K562 (cell line): ENCODE results near the gene ZNF30. TPM values are rescaled to one million over a fixed set of nuclear protein-coding genes. Genes with fewer than 3 reads are reported as not detected.
A peak's percentile ranks its signal among the peaks of the same experiment; 100 is the strongest.
"Not testable (repeated sequence)": the region's sequence is repeated elsewhere in the genome, so short reads cannot be mapped to it uniquely, and the experiment has no call there.

Experiments used
- CBFA2T3 ChIP-seq: fragments of 450-650 bp; IDR thresholded peaks from 2 replicates; pipeline ENCODE4 v1.6.1; 2017
- DPF2 ChIP-seq: fragments of 450-650 bp; IDR thresholded peaks from 2 replicates; pipeline ENCODE4 v1.6.1; 2016
- ETV5 ChIP-seq: sonication (generic); formaldehyde crosslinking; IDR thresholded peaks from 2 replicates; pipeline ENCODE4 v1.4.0; 2020; ENCODE audit warnings: low read depth, mild to moderate bottlenecking, missing genetic modification reagents
- FOXK1 ChIP-seq: sonication (generic); formaldehyde crosslinking; IDR thresholded peaks from 2 replicates; pipeline ENCODE4 v1.8.0; 2022; ENCODE audit warnings: missing genetic modification reagents, mild to moderate bottlenecking, borderline replicate concordance
- HDAC3 ChIP-seq: fragments of 450-650 bp; IDR thresholded peaks from 2 replicates; pipeline ENCODE4 v1.6.1; 2018; ENCODE audit warnings: borderline replicate concordance, mild to moderate bottlenecking, moderate library complexity; ENCODE audit not compliant: partially characterized antibody
- LEF1 ChIP-seq: fragments of 450-650 bp; IDR thresholded peaks from 2 replicates; pipeline ENCODE4 v1.6.1; 2016; ENCODE audit warnings: mild to moderate bottlenecking
- MECOM ChIP-seq: fragments of 250-450 bp; sonication (Bioruptor Pico); IDR thresholded peaks from 2 replicates; pipeline ENCODE4 v1.8.0; 2022; ENCODE audit warnings: inconsistent platforms
- MTA3 ChIP-seq: fragments of 450-650 bp; formaldehyde crosslinking; IDR thresholded peaks from 2 replicates; pipeline ENCODE4 v1.6.1; 2017; ENCODE audit warnings: mild to moderate bottlenecking, borderline replicate concordance
- MYNN ChIP-seq, 2 experiments: sonication (generic); formaldehyde crosslinking in 1 of 2; IDR thresholded peaks; 2 replicates each; pipeline versions ENCODE4 v1.5.0 to v1.6.1; 2016 to 2020; ENCODE audit warnings: antibody characterized with exemption in 1 of 2, missing genetic modification reagents in 1 of 2
- NFIC ChIP-seq: fragments of 450-650 bp; IDR thresholded peaks from 2 replicates; pipeline ENCODE4 v1.6.1; 2017; ENCODE audit warnings: mild to moderate bottlenecking, inconsistent platforms
- NFXL1 ChIP-seq: fragments of 450-650 bp; formaldehyde crosslinking; IDR thresholded peaks from 2 replicates; pipeline ENCODE4 v1.4.0; 2021; ENCODE audit warnings: mild to moderate bottlenecking
- POLR2AphosphoS5 ChIP-seq: IDR thresholded peaks from 2 replicates; pipeline ENCODE4 v1.6.1; 2011; ENCODE audit warnings: mild to moderate bottlenecking, low read depth, low read length, moderate library complexity; ENCODE audit not compliant: control insufficient read depth, insufficient read depth
- PYGO2 ChIP-seq: fragments of 450-650 bp; IDR thresholded peaks from 2 replicates; pipeline ENCODE4 v1.6.1; 2016; ENCODE audit warnings: mild to moderate bottlenecking, missing genetic modification characterization, moderate library complexity, missing compliant biosample characterization
- SOX6 ChIP-seq: fragments of 450-650 bp; IDR thresholded peaks from 2 replicates; pipeline ENCODE4 v1.6.1; 2014; ENCODE audit warnings: mild to moderate bottlenecking
- SPI1 ChIP-seq: IDR thresholded peaks from 2 replicates; pipeline ENCODE4 v1.6.1; 2011; ENCODE audit warnings: low read depth, low read length, control low read depth, borderline replicate concordance
- SRF ChIP-seq, 2 experiments: fragments of 250-450, 450-650 bp in 1 of 2; sonication (Bioruptor Pico) in 1 of 2; sonication (generic) in 1 of 2; formaldehyde crosslinking; IDR thresholded peaks; 2 replicates each; pipeline versions ENCODE4 v1.5.0 to v1.5.1; 2020 to 2022; ENCODE audit warnings: mild to moderate bottlenecking in 1 of 2, missing genetic modification reagents in 1 of 2
- TCF15 ChIP-seq: fragments of 250-450 bp; sonication (Bioruptor Pico); IDR thresholded peaks from 2 replicates; pipeline ENCODE4 v1.8.0; 2022; ENCODE audit warnings: moderate library complexity, mild to moderate bottlenecking, inconsistent platforms
- TCF3 ChIP-seq: sonication (generic); formaldehyde crosslinking; IDR thresholded peaks from 2 replicates; pipeline ENCODE4 v1.4.0; 2020; ENCODE audit warnings: mild to moderate bottlenecking, missing genetic modification reagents
- VEZF1 ChIP-seq: fragments of 200-800 bp; sonication (Bioruptor generic); IDR thresholded peaks from 2 replicates; pipeline ENCODE4 v1.6.1; 2017; ENCODE audit warnings: missing genetic modification characterization, missing compliant biosample characterization
- ZBTB11 ChIP-seq, 3 experiments: fragments of 200-800 bp in 1 of 3; fragments of 250-450 bp in 1 of 3; fragments of 450-650 bp in 1 of 3; sonication (Bioruptor Pico) in 1 of 3; sonication (Bioruptor generic) in 1 of 3; formaldehyde crosslinking in 1 of 3; IDR thresholded peaks; 2 replicates each; pipeline versions ENCODE4 v1.6.1 to v1.8.0; 2016 to 2022; ENCODE audit warnings: mild to moderate bottlenecking in 2 of 3, missing genetic modification characterization in 2 of 3, missing compliant biosample characterization in 1 of 3, moderate library complexity in 1 of 3
- ZNF395 ChIP-seq: fragments of 200-800 bp; sonication (Bioruptor generic); IDR thresholded peaks from 2 replicates; pipeline ENCODE4 v1.6.1; 2017; ENCODE audit warnings: missing genetic modification characterization, missing compliant biosample characterization
- polyA plus RNA-seq, 8 experiments: library from polyadenylated mRNA; depleted of rRNA in 4 of 8; stranded (reverse) in 5 of 8; unstranded in 3 of 8; fragments of >200 nt; fragmentation: Nextera tagmentation in 2 of 8; fragmentation: Illumina TruSeq in 1 of 8; extraction: Ambion mirVana in 2 of 8; extraction: Trizol in 1 of 8; gene quantifications; 2 replicates each; pipeline versions ENCODE4 v1.2.1 to v1.2.3, GENCODE V29; 2011 to 2014; ENCODE audit warnings: inconsistent platforms in 1 of 8, missing spikeins in 1 of 8
- total RNA-seq, 7 experiments: library from RNA; depleted of rRNA in 6 of 7; stranded (reverse); fragments of >200 nt in 6 of 7; fragmentation: Illumina TruSeq in 2 of 7; extraction: Trizol in 2 of 7; gene quantifications; 2 replicates each; pipeline versions ENCODE4 v1.2.1 to v1.2.3, GENCODE V29; 2011 to 2021; ENCODE audit warnings: low replicate concordance in 1 of 7

The ZNF30 gene
- total and polyA plus RNA-seq, 9 of the 15 experiments (the other 6 are each of a cell fraction or from before 2014, with no cell fraction given): 7.3 to 13.4 (median 10.6) TPM

- peak; percentile 88 for TF ChIP-seq SPI1
- TF ChIP-seq POLR2AphosphoS5: peak; percentile 68
- peak; percentile 96 for TF ChIP-seq SOX6
- TF ChIP-seq CBFA2T3: peak; percentile 96
- TF ChIP-seq NFXL1 (CRISPR knock-in tag): peak; percentile 76; the same call in 1 of the 2 replicates
- TF ChIP-seq HDAC3: peak; percentile 49
- 0 out of 2 replicates have a peak, but pooled peaks have one; percentile 25 for TF ChIP-seq PYGO2 (tag)
- TF ChIP-seq VEZF1 (CRISPR knock-in tag): peak; percentile 32; the same call in 1 of the 2 replicates
- TF ChIP-seq TCF15 (CRISPR knock-in tag): peak; percentile 93
- TF ChIP-seq MTA3: 0 out of 2 replicates have a peak, but pooled peaks have one; percentile 54
- 0 out of 2 replicates have a peak, but pooled peaks have one; percentile 25 for TF ChIP-seq FOXK1 (CRISPR knock-in tag)
- TF ChIP-seq DPF2: peak; percentile 82
- TF ChIP-seq NFIC: peak; percentile 82
- TF ChIP-seq MYNN (IDR thresholded peaks at IDR 0.05): peak; percentile 62; the same call in 1 of the 2 replicates
- not testable (repeated sequence) for TF ChIP-seq MYNN (CRISPR knock-in tag; IDR thresholded peaks at IDR 0.05)
- peak; percentile 90 for TF ChIP-seq LEF1
- 0 out of 4 replicates have a peak, but pooled peaks of 1 of the 2 experiments have one; percentile 45 for TF ChIP-seq SRF (CRISPR knock-in tag; IDR thresholded peaks at IDR 0.05)
- TF ChIP-seq ETV5 (CRISPR knock-in tag): peak; percentile 60; the same call in 1 of the 2 replicates
- peak; percentile 77 for TF ChIP-seq ZNF395 (CRISPR knock-in tag)
- 0 out of 6 replicates have a peak, but pooled peaks of 1 of the 3 experiments have one; percentile 48 for TF ChIP-seq ZBTB11 (CRISPR knock-in tag; IDR thresholded peaks at IDR 0.05)
- peak; percentile 96 for TF ChIP-seq TCF3 (CRISPR knock-in tag)
- peak; percentile 79 for TF ChIP-seq MECOM (CRISPR knock-in tag)
These were observed 6.5 kb upstream of the ZNF30 start (continued) for GRCh38 chr19:34920090-34920786.
